Activated CD4-positive, alpha-beta T cell treated with anti-CD3 and anti-CD28 coated beads for 48 hours (primary cell): ENCODE measurements around the gene IFNG-AS1.
A peak's percentile ranks its signal among the peaks of the same experiment; 100 is the strongest.

Source experiments
- DNase-seq: peaks from one replicate; pipeline ENCODE4 v3.0.0-alpha.2; 2020

The IFNG-AS1 gene

GRCh38 chr12:68040450-68041075 is 51.3 kb downstream of the IFNG-AS1 start:
- peak; percentile 75 for DNase-seq

GRCh38 chr12:68042212-68042699 is 53.0 kb downstream of the IFNG-AS1 start:
- DNase-seq, result peak; percentile 23

- no peak for DNase-seq
These were observed 54.2 kb downstream of the IFNG-AS1 start for GRCh38 chr12:68043435-68043834.

- DNase-seq, result no peak
These were observed 59.5 kb downstream of the IFNG-AS1 start for GRCh38 chr12:68048648-68049297.

DNA sequence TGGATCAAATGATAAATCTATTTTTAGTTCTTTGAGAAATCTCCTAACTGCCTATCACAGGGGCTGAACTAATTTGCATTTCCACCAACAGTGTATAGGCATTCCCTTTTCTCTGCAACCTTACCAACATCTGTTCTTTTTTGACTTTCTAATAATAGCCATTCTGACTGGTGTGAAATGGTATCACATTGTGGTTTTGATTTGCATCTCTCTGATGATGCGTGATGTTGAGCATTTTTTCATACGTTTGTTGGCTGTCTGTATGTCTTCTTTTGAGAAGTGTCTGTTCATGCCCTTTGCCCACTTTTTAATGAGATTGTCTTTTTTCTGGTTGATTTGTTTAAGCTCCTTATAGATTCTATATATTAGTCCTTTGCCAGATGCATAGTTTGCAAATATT is 67.1 kb downstream of the IFNG-AS1 start:
- DNase-seq, result no peak

- DNase-seq, result no peak
These were observed 74.8 kb downstream of the IFNG-AS1 start for GRCh38 chr12:68063900-68064590.

DNA sequence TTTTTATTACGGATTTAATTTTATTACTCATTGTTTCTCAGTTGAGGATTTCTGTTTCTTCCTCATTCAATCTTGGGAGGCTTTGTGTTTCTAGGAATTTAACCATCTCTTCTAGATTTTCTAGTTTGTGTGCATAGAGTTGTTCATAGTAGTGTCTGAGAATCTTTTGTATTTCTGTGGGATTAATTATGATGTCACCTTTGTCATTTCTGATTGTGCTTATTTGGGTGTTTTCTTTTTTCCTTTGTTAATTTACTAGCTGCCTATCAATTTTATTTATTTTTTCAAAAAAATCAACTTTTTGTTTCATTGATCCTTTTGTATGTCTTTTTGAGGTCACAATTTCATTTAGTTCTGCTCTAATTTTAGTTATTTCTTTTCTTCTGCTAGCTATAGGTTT is 75.9 kb downstream of the IFNG-AS1 start:
- DNase-seq, result no peak

GRCh38 chr12:68065687-68066086 is 76.4 kb downstream of the IFNG-AS1 start:
- no peak for DNase-seq

DNA sequence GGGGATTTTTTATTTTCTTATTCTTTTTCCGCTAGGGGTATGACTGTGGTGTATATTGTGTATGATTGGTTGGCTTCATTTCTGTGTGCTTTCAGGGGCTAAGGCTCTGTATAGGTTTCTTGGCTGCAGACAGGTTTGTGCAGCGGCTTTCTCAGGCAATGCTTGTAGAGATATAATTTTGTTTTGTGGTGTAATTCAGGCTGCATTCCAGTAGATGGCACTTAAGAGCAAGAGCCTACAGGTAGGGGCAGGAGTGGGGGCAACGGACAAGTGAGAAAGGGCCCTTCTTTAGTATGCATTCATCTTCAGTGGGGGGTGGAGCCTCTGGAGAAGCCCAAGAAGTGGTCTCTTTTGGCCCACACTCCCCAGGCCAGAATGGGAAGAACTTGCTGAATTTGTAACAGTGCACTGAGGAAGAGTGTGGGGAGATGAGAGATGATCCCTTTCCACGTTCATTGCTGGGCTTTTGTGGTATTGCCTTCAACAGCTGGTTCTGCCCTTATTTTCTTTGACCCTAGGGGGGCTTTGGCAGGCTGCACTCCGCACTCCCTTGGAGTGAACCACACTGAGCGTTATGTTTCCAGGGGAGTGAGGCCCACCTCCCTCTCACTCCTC is 78.6 kb downstream of the IFNG-AS1 start:
- DNase-seq, result no peak

DNA sequence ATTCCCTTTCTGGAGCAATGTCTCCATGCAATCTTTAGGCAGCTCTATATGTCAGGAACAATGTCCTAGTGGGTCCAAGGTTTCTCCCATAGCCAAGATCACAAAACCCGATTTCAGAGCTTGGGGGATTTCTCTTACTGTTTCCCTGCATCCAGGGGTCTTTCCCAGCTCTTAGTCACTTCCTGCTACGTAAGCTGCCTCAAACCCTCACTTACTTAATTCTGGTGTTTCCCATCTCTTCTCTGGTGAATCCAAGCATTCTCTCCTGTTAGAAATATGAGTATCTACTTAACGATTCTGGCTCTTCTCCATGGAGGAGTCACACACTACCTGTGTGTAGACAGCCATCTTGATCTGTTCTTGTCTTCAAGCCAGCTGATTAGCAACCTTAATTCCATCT is 80.0 kb downstream of the IFNG-AS1 start:
- no peak for DNase-seq
